GM12878 (cell line): ENCODE data around the gene CBR3. TPM values are rescaled to one million over a fixed set of nuclear protein-coding genes. Genes with fewer than 3 reads are reported as not detected.

Source experiments
- ATAC-seq: fragments of 200-7000 bp; cut with Tn5 transposase; 3 replicates; pipeline ENCODE4 v1.9.1; 2020; ENCODE audit warnings: mild to moderate bottlenecking, moderate library complexity
- BruUV-seq: library from RNA; stranded (reverse); fragments of 400-500 nt; replicated peaks from 2 replicates; lab custom pipeline; 2021; lab: Mats Ljungman, UMichigan
- CTCF ChIA-PET: fragments of 300-600 bp; sonication (Branson Sonifier 250); formaldehyde crosslinking; extraction: SDS; loops from one replicate; lab custom pipeline; 2021; ENCODE audit warnings: inconsistent platforms; lab: Yijun Ruan, JAX
- POLR2A ChIA-PET: fragments of 350-600 bp; formaldehyde crosslinking; extraction: SDS; loops from one replicate; lab custom pipeline; 2021; ENCODE audit warnings: inconsistent platforms; lab: Charles Lee
- RAD21 ChIA-PET: fragments of 300-600 bp; sonication (Branson Sonifier 250); formaldehyde crosslinking; loops from one replicate; lab custom pipeline; 2023; ENCODE audit warnings: antibody characterized with exemption; ENCODE audit not compliant: unreplicated experiment; lab: Charles Lee
- SMC1A ChIA-PET: fragments of 300-600 bp; sonication (Branson Sonifier 250); formaldehyde crosslinking; loops from one replicate; lab custom pipeline; 2023; ENCODE audit not compliant: unreplicated experiment, uncharacterized antibody; lab: Charles Lee
- DNase-seq: peaks from one replicate; pipeline ENCODE4 v3.0.0-alpha.2; 2011; ENCODE audit warnings: low read depth, low spot score
- FAIRE-seq: peaks from 3 replicates; lab custom pipeline; 2011; peaks lifted over from hg19 to GRCh38; lab: Jason Lieb, UNC
- H2AFZ ChIP-seq: 2 replicates; pipeline ENCODE4 v1.6.0; 2011; ENCODE audit warnings: low read depth, low read length, control low read depth; ENCODE audit not compliant: control insufficient read depth
- H3K27ac ChIP-seq: 2 replicates; pipeline ENCODE4 v1.5.1; 2011; ENCODE audit warnings: control low read depth; ENCODE audit not compliant: control insufficient read depth, insufficient read depth
- H3K27me3 ChIP-seq, 2 experiments: replicated peaks in 1 of 2; 2 replicates each; pipeline versions ENCODE4 v1.6.0 to v1.6.1; 2011; ENCODE audit warnings: low read length in 1 of 2; ENCODE audit not compliant: control insufficient read depth in 2 of 2, insufficient read depth in 2 of 2
- H3K36me3 ChIP-seq, 2 experiments: 2 replicates each; pipeline ENCODE4 v1.5.1; 2011; ENCODE audit warnings: low read length in 1 of 2; ENCODE audit not compliant: control insufficient read depth in 2 of 2, insufficient read depth in 2 of 2
- H3K4me1 ChIP-seq: 2 replicates; pipeline ENCODE4 v1.6.1; 2011; ENCODE audit warnings: mild to moderate bottlenecking, low read length, moderate library complexity, mixed read lengths; ENCODE audit not compliant: control insufficient read depth, insufficient read depth
- H3K4me2 ChIP-seq: 2 replicates; pipeline ENCODE4 v1.6.0; 2011; ENCODE audit warnings: control low read depth; ENCODE audit not compliant: control insufficient read depth, insufficient read depth
- H3K4me3 ChIP-seq: fragments of 200-600 bp; sonication (generic); 2 replicates; pipeline ENCODE4 v1.5.1; 2016
- H3K79me2 ChIP-seq: 2 replicates; pipeline ENCODE4 v1.6.0; 2011; ENCODE audit warnings: low read length; ENCODE audit not compliant: control insufficient read depth, insufficient read depth
- H3K9ac ChIP-seq: 2 replicates; pipeline ENCODE4 v1.8.0; 2011; ENCODE audit warnings: low read length, control low read depth, mixed read lengths; ENCODE audit not compliant: control insufficient read depth, insufficient read depth
- H3K9me3 ChIP-seq: replicated peaks from 3 replicates; pipeline ENCODE4 v1.5.1; 2011; ENCODE audit warnings: mild to moderate bottlenecking, low read length; ENCODE audit not compliant: control insufficient read depth, insufficient read depth
- H4K20me1 ChIP-seq: 2 replicates; pipeline ENCODE4 v1.6.0; 2011; ENCODE audit not compliant: control insufficient read depth, insufficient read depth
- CTCF ChIP-seq, 3 experiments: IDR thresholded peaks in 2 of 3; conservative IDR thresholded peaks in 1 of 3; 2 replicates each; pipeline ENCODE4 v1.5.1; 2011; ENCODE audit warnings: low read depth in 3 of 3, low read length in 3 of 3, mild to moderate bottlenecking in 3 of 3, control low read depth in 2 of 3, moderate library complexity in 2 of 3, inconsistent platforms in 1 of 3, mixed read lengths in 1 of 3; ENCODE audit not compliant: control insufficient read depth in 2 of 3, insufficient read depth in 1 of 3; ENCODE audit errors: extremely low read depth in 1 of 3
- MAX ChIP-seq: IDR thresholded peaks from 2 replicates; pipeline ENCODE4 v1.6.1; 2012; ENCODE audit warnings: low read depth, low read length, improper control_type of control experiment
- NFYB ChIP-seq: IDR thresholded peaks from 2 replicates; pipeline ENCODE4 v1.6.1; 2011; ENCODE audit warnings: low read depth, mild to moderate bottlenecking, low read length, improper control_type of control experiment, moderate library complexity; ENCODE audit not compliant: insufficient read depth
- TCF3 ChIP-seq: IDR thresholded peaks from 2 replicates; pipeline ENCODE4 v1.6.1; 2012; ENCODE audit warnings: low read depth, mild to moderate bottlenecking, low read length, borderline replicate concordance; ENCODE audit not compliant: insufficient read depth
- ZBTB4 ChIP-seq: fragments of 450-650 bp; formaldehyde crosslinking; IDR thresholded peaks from 2 replicates; pipeline ENCODE4 v1.4.0; 2022; ENCODE audit warnings: mild to moderate bottlenecking, moderate library complexity
- WGBS: methylation state at CpG from one replicate; pipeline ENCODE4 v1.1.6; 2016; ENCODE audit warnings: low lambda C conversion rate; ENCODE audit not compliant: insufficient replicate concordance, insufficient coverage; ENCODE audit errors: missing lambda C conversion rate; 5-methylcytosine and 5-hydroxymethylcytosine counted together
- in situ Hi-C: fragments of 300-500 bp; cut with MboI; formaldehyde crosslinking; loops from 9 replicates; pipeline ENCODE4 v1.14.3; 2018; ENCODE audit warnings: mixed read lengths
- intact Hi-C: fragments of 100-400 bp; cut with micrococcal nuclease; formaldehyde crosslinking; loops from one replicate; pipeline ENCODE4 v1.14.2; 2022; ENCODE audit not compliant: unreplicated experiment
- polyA plus RNA-seq, 11 experiments: library from polyadenylated mRNA; depleted of rRNA in 4 of 11; unstranded in 6 of 11; stranded (reverse) in 5 of 11; fragments of >200 nt; fragmentation: Nextera tagmentation in 4 of 11; fragmentation: Illumina TruSeq in 1 of 11; extraction: Ambion mirVana in 4 of 11; extraction: Trizol in 1 of 11; gene quantifications; 1 replicate in 1 of 11; 2 replicates in 10 of 11; pipeline versions ENCODE4 v1.2.1 to v1.2.3, GENCODE V29; 2011 to 2016; ENCODE audit warnings: inconsistent platforms in 2 of 11, missing spikeins in 2 of 11, low read depth in 1 of 11
- total RNA-seq, 4 experiments: library from RNA; depleted of rRNA in 3 of 4; stranded (reverse); fragments of >200 nt in 3 of 4; fragmentation: Illumina TruSeq in 1 of 4; extraction: Trizol in 1 of 4; gene quantifications; 2 replicates each; pipeline versions ENCODE4 v1.2.1 to v1.2.3, GENCODE V29; 2013 to 2021

The CBR3 gene
- total and polyA plus RNA-seq, 10 of the 15 experiments (the other 5 are each of a cell fraction or from before 2014, with no cell fraction given) = 0.48 to 17.2 (median 11.2) TPM

- TF ChIP-seq NFYB (no peak), MAX (no peak)
Measured at GRCh38 chr21:36134803-36135390, at the start of gene CBR3 (continued).

- Histone ChIP-seq H4K20me1 (no peaks in the 10 kb centered on the region), H3K27ac (no peak overlapping the region), H3K9me3 (peaks cover under 1% of the 10 kb centered on the region; the same call in 1 of the 3 replicates), H2AFZ (no peak overlapping the region), H3K79me2 (no peaks in the 10 kb centered on the region), H3K4me2 (no peak overlapping the region), H3K4me1 (no peaks in the 10 kb centered on the region), H3K4me3 (no peak overlapping the region), H3K27me3 (no peaks in the 10 kb centered on the region), H3K36me3 (no peaks in the 10 kb centered on the region), H3K9ac (no peak overlapping the region)
- ATAC-seq = peak; percentile 23; the same call in 1 of the 3 replicates
- SMC1A ChIA-PET = interaction anchor here (0.9 to 1.5 kb wide), 3 partner anchors 12 to 18 kb away, joined by 3 to 4 read pairs (median 3); partner anchors contain the start of gene CBR1
- no peak for DNase-seq
- intact Hi-C loops (no loop called here), in situ Hi-C loops (no loop called here)
- 27% methylated on average over 6 of the region's 6 CpGs for WGBS
- RAD21 ChIA-PET = no interaction called here
- no peak for FAIRE-seq
- POLR2A ChIA-PET = no interaction called here
- CTCF ChIA-PET = interaction anchor here (1.2 to 1.5 kb wide), 3 partner anchors 9 to 25 kb away, joined by 4 to 5 read pairs (median 4); no protein-coding TSS in a partner anchor
- no TSS peak for BruUV-seq
- TF ChIP-seq ZBTB4 (CRISPR knock-in tag) (no peak), CTCF (IDR thresholded peaks at IDR 0.05 in 2 of 3, conservative IDR thresholded peaks at IDR 0.05 in 1 of 3; ENCODE audit: control insufficient read depth in 2 of 3, extremely low read depth in 1 of 3, insufficient read depth in 1 of 3, low read depth in 3 of 3, low read length in 3 of 3) (0 out of 6 replicates have a peak, but pooled peaks of 1 of the 3 experiments have one; percentile 19), TCF3 (no peak)
Measured at GRCh38 chr21:36087362-36088138, 47.3 kb upstream of the CBR3 start.
